ENCODE results near the gene CLCN2.
A peak's percentile ranks its signal among the peaks of the same experiment; 100 is the strongest.

The CLCN2 gene

DNA sequence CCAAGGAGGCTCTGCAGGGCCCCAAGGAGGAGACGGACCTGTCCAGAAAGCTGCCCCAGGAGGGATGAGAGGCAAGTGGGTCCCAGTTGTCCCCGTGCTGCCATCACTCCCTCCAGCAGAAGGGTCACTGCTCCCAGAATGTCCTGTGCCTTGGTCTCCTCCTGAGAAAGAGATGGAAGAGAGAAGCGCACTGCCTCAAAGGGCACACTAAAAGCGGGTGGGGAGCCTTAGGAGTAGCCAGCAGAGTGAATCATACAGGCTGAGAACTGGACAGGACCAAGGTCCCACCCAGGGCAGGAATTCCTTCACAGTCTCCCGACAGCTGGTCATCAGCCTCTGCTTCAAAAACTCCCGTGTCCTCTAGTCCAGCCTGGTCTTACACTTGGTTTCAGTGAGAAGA, 12.0 kb upstream of the CLCN2 start:
- TF ChIP-seq, protein P1, sequence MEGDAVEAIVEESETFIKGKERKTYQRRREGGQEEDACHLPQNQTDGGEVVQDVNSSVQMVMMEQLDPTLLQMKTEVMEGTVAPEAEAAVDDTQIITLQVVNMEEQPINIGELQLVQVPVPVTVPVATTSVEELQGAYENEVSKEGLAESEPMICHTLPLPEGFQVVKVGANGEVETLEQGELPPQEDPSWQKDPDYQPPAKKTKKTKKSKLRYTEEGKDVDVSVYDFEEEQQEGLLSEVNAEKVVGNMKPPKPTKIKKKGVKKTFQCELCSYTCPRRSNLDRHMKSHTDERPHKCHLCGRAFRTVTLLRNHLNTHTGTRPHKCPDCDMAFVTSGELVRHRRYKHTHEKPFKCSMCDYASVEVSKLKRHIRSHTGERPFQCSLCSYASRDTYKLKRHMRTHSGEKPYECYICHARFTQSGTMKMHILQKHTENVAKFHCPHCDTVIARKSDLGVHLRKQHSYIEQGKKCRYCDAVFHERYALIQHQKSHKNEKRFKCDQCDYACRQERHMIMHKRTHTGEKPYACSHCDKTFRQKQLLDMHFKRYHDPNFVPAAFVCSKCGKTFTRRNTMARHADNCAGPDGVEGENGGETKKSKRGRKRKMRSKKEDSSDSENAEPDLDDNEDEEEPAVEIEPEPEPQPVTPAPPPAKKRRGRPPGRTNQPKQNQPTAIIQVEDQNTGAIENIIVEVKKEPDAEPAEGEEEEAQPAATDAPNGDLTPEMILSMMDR (IDR thresholded peaks at IDR 0.05; ENCODE audit: low read depth, low read length), result no peak
- DNase-seq (ENCODE audit: extremely low read depth, low read depth), result no peak

DNA sequence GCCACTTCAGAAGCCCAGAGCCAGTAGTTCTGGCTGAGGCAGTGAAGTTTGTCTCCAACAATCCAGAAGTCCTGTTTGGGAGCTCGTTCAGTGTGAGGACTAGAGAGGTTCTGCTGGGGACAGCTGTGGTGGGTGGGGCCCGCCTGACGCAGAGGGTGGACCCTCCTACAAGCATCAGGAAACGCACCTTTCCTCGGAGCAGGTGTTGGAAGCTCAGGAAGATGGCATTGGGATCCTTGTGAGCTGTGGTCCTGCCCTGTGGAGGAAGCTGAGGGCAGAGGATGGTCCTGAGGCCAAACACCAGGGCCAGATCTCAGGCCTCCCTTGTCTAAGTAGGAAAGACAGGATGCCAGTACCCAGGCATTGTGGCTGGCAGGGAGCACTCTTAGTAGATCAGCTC, 11.5 kb upstream of the CLCN2 start:
- no peak for DNase-seq (ENCODE audit: extremely low read depth, low read depth)
- TF ChIP-seq, protein P1 (IDR thresholded peaks at IDR 0.05; ENCODE audit: low read depth, low read length), result no peak

DNA sequence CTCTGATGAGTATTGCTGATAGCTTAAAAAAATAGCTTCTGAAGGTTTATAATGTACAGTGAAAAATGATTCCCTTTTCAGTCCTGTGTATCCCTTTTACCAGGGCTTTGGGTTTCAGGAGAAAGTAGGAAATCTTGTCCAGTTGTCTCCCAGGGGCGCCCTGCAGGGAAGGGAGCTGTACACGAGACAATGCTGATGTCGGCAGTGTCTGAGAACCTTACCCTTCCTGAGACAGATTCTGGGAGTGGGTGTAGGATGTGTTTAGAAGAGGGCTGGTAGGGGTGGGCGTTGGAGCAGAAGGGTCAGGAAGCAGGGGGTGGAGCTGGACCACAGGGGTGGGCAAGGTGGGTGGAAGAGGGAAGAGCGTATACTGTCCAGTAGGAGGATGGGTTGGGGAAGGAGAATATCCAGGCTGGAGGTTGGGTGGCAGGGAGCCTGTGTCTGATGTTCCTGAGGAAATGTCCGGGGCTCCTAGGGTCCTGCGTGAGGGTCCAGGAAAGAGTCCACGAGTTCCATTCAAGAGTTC, 11.0 kb upstream of the CLCN2 start:
- DNase-seq (ENCODE audit: extremely low read depth, low read depth), result no peak
- TF ChIP-seq, protein P1 (IDR thresholded peaks at IDR 0.05; ENCODE audit: low read depth, low read length), result no peak

DNA sequence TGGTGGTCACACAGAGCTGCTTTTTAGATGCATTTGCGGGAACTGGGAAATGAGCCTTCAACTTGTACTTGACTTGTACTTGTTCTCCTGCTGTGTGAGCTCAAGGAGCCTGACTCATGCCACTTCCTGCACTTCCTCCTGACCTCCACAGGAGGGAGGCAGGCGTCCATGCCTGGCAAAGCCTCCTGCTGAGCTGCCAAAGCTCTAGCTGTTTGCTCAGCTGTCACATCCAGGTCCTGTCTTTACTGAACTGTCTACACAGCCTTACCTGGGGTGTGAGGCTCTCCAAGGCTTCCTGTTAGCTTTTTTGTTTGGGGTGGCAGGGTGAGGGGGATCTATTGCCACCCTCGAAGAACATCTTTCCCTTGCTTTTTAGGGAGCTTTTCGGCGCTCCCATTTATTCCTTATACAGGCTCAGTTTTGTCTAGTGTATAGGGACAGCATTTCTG, 10.2 kb upstream of the CLCN2 start:
- TF ChIP-seq, protein P1 (IDR thresholded peaks at IDR 0.05; ENCODE audit: low read depth, low read length), result peak; percentile 98
- DNase-seq (ENCODE audit: extremely low read depth, low read depth), result peak; percentile 76

DNA sequence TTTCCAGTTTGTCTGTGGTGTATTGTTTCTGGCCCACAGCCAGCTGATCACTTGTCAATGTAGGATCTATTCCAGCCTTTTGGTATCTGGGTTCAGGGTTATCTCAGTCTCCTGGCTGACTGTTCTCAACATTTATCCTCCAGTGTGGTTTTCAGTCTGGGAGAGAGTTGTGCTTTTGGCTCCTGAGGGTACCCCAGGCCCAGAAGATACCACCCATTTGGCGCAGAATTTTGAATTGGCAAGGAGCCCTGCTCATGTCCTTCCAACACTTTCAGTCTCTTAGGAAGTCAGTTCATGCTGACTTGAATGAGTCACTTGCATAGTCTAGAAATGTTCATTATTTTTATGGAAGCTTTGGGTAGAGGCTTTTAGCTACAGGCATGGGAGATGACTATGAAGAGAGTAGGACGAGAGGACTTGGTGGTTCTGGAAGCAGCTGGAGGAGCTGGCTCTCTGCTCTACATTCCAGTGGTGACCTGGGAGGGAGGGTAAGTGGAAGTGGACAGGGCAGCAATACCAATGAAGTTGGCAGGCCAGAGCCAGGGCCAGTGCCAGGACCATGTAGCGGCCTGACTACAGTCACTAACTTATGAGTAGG, 7.3 kb upstream of the CLCN2 start:
- DNase-seq (ENCODE audit: extremely low read depth, low read depth), result no peak
- TF ChIP-seq, protein P1 (IDR thresholded peaks at IDR 0.05; ENCODE audit: low read depth, low read length), result no peak

DNA sequence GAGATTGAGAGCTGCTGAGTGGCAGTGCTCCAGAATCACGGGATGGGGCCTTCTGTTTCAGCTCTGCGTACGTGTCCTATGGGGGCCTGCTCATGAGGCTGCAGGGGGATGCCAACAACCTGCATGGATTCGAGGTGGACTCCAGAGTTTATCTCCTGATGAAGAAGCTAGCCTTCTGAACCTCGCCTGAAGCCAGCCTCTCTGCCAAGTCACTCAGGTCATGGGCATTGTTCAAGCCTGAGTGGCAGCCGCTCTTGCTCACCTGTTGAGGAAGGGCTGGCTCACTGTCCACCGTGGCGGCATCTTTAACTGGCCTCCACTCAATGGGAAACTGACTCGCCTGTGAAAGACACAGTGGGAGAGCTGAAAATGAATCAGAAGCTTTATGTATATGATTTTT, 6.7 kb upstream of the CLCN2 start:
- no peak for DNase-seq (ENCODE audit: extremely low read depth, low read depth)
- TF ChIP-seq, protein P1 (IDR thresholded peaks at IDR 0.05; ENCODE audit: low read depth, low read length), result no peak

DNA sequence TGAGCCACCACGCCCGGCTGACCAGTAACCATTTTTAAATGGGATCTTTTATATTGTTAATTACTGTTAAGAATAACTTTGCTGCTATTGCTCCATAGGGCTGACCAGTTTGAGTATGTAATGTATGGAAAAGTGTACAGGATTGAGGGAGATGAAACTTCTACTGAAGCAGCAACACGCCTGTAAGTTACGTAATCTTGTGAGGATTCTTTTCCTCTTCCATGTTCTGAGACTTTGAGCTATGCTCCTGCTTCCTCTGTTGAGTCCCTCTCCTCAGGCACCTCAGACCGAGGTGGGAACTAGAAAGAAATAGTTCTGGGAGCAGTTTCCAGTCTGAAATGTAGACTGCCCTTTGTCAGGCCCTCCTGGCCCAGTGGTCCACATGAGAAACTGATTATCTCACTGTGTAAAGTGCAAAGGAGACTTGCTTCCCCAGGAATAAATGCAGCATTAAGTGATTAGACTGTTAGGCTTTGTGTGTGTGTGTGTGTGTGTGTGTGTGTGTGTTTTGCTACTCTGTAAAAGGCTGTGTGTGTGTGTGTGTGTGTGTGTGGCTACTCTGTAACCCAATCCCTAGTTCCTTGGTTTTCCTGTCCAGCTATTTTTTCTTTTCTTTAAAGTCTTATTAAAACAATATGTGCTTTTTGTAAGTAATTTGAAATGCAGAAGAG, 5.3 kb upstream of the CLCN2 start:
- TF ChIP-seq, protein P1 (IDR thresholded peaks at IDR 0.05; ENCODE audit: low read depth, low read length), result no peak
- peak; percentile 94 for DNase-seq (ENCODE audit: extremely low read depth, low read depth)

Data from AG09319 (cell line).